ENCODE results near the gene HTR7. TPM values are rescaled to one million over a fixed set of nuclear protein-coding genes. Genes with fewer than 3 reads are reported as not detected.

Gene HTR7
- polyA plus RNA-seq, 3 donors, result 0.16 to 0.40 (median 0.33) TPM

- DNase-seq, result no peak
Measured at GRCh38 chr10:90805206-90805605, 52.6 kb downstream of the HTR7 start.

- DNase-seq, result no peak
Measured at GRCh38 chr10:90804354-90804753, 53.5 kb downstream of the HTR7 start.

- DNase-seq, result no peak
Measured at GRCh38 chr10:90801608-90802007, 56.2 kb downstream of the HTR7 start.

- DNase-seq, result no peak
Measured at GRCh38 chr10:90800232-90800796, 57.5 kb downstream of the HTR7 start.

- DNase-seq, result no peak
Measured at GRCh38 chr10:90799172-90799571, 58.7 kb downstream of the HTR7 start.

- DNase-seq, result no peak
Measured at GRCh38 chr10:90798482-90798881, 59.4 kb downstream of the HTR7 start.

- DNase-seq, result no peak
Measured at GRCh38 chr10:90790422-90790821, 67.4 kb downstream of the HTR7 start.

GRCh38 chr10:90788968-90789367 lies 68.9 kb downstream of the HTR7 start:
- DNase-seq, result no peak

GRCh38 chr10:90788199-90788491 lies 69.7 kb downstream of the HTR7 start:
- no peak for DNase-seq

GRCh38 chr10:90787393-90788198 lies 70.2 kb downstream of the HTR7 start:
- peak; percentile 3 for DNase-seq

GRCh38 chr10:90785782-90786181 lies 72.1 kb downstream of the HTR7 start:
- no peak for DNase-seq

GRCh38 chr10:90784771-90785170 lies 73.1 kb downstream of the HTR7 start:
- DNase-seq, result no peak

GRCh38 chr10:90780488-90780887 lies 77.4 kb downstream of the HTR7 start:
- DNase-seq, result no peak

- no peak for DNase-seq
Measured at GRCh38 chr10:90779548-90779947, 78.3 kb downstream of the HTR7 start.

- DNase-seq, result no peak
Measured at GRCh38 chr10:90777621-90778020, 80.2 kb downstream of the HTR7 start.

- no peak for DNase-seq
Measured at GRCh38 chr10:90775351-90776028, 82.3 kb downstream of the HTR7 start.

- DNase-seq, result no peak
Measured at GRCh38 chr10:90769946-90770841, 87.6 kb downstream of the HTR7 start.

GRCh38 chr10:90751107-90751997 lies 106.5 kb downstream of the HTR7 start:
- DNase-seq, result peak; percentile 11

GRCh38 chr10:90746829-90747228 lies 111.0 kb downstream of the HTR7 start:
- DNase-seq, result no peak

GRCh38 chr10:90745565-90745964 lies 112.3 kb downstream of the HTR7 start:
- no peak for DNase-seq

GRCh38 chr10:90743291-90743690 lies 114.5 kb downstream of the HTR7 start:
- no peak for DNase-seq
